ENCODE data around the gene WNT6.

GRCh38 chr2:218884519-218884918, 24.9 kb downstream of the WNT6 start:
- no peak for TF ChIP-seq POLR2A (IDR thresholded peaks at IDR 0.05; ENCODE audit: control extremely low read depth in 1 of 2, low read depth in 2 of 2, low read length in 2 of 2)
- TF ChIP-seq CTCF (IDR thresholded peaks at IDR 0.05; ENCODE audit: control extremely low read depth in 1 of 3, insufficient read depth in 1 of 3, low read depth in 1 of 3, low read length in 3 of 3), result no peak
- TF ChIP-seq SP2 (IDR thresholded peaks at IDR 0.05; ENCODE audit: low read length), result no peak
- no peak for TF ChIP-seq JUND (IDR thresholded peaks at IDR 0.05; ENCODE audit: low read length)
- no peak for TF ChIP-seq RFX5 (IDR thresholded peaks at IDR 0.05; ENCODE audit: borderline replicate concordance, low read depth, low read length)
- TF ChIP-seq EP300 (IDR thresholded peaks at IDR 0.05; ENCODE audit: borderline replicate concordance in 1 of 2, low read depth in 2 of 2, low read length in 2 of 2), result no peak
- TF ChIP-seq MAX (IDR thresholded peaks at IDR 0.05), result no peak
- no peak for TF ChIP-seq JUN (IDR thresholded peaks at IDR 0.05; ENCODE audit: low read depth, low read length)
- no peak for TF ChIP-seq POLR2AphosphoS5 (IDR thresholded peaks at IDR 0.05; ENCODE audit: low read depth, low read length)
